K562 (cell line): ENCODE results near the gene MIP. TPM values are rescaled to one million over a fixed set of nuclear protein-coding genes. Genes with fewer than 3 reads are reported as not detected.

Experiments used
- ATAC-seq: fragments of 200-7000 bp; cut with Tn5 transposase; 3 replicates; pipeline ENCODE4 v1.9.1; 2020; ENCODE audit warnings: moderate library complexity
- BruUV-seq: library from RNA; stranded (reverse); fragments of 400-500 nt; replicated peaks from 2 replicates; lab custom pipeline; 2021; lab: Mats Ljungman, UMichigan
- CTCF ChIA-PET: fragments of 300-600 bp; formaldehyde crosslinking; extraction: SDS; loops from one replicate; lab custom pipeline; 2021; ENCODE audit warnings: low intra/inter-chr PET ratio; lab: Yijun Ruan, JAX
- POLR2A ChIA-PET: fragments of 300-600, 350-650 bp; sonication (Branson Sonifier 250); formaldehyde crosslinking; extraction: SDS; loops from one replicate; lab custom pipeline; 2021; ENCODE audit warnings: antibody characterized with exemption, inconsistent platforms; lab: Yijun Ruan, JAX
- DNase-seq, 4 experiments: peaks; one replicate each; pipeline versions ENCODE4 v3.0.0 to v3.0.0-alpha.2; 2011 to 2018; ENCODE audit warnings: low spot score in 3 of 4, mixed read lengths in 3 of 4; ENCODE audit errors: extremely low read depth in 1 of 4
- FAIRE-seq: peaks from 2 replicates; lab custom pipeline; 2011; peaks lifted over from hg19 to GRCh38; lab: Jason Lieb, UNC
- H2AFZ ChIP-seq: 2 replicates; pipeline ENCODE4 v1.6.0; 2011; ENCODE audit warnings: low read depth, low read length, control low read depth, inconsistent platforms
- H3K27ac ChIP-seq: fragments of 200-600 bp; 3 replicates; pipeline ENCODE4 v1.8.0; 2011; ENCODE audit warnings: low read depth, mild to moderate bottlenecking, control low read depth, inconsistent platforms, low read length, moderate library complexity, mixed read lengths; ENCODE audit errors: extremely low read depth
- H3K27me3 ChIP-seq, 2 experiments: fragments of 300-600 bp in 1 of 2; 2 replicates in 1 of 2; 3 replicates in 1 of 2; pipeline versions ENCODE4 v1.6.0 to v1.8.0; 2011; ENCODE audit warnings: inconsistent platforms in 2 of 2, low read length in 2 of 2, mild to moderate bottlenecking in 1 of 2, mixed read lengths in 1 of 2, moderate library complexity in 1 of 2; ENCODE audit not compliant: control insufficient read depth in 2 of 2, insufficient read depth in 2 of 2
- H3K36me3 ChIP-seq: fragments of 300-600 bp; 3 replicates; pipeline ENCODE4 v1.8.0; 2011; ENCODE audit warnings: mild to moderate bottlenecking, low read length, inconsistent platforms; ENCODE audit not compliant: control insufficient read depth, insufficient read depth
- H3K4me1 ChIP-seq, 2 experiments: fragments of 200-600 bp in 1 of 2; replicated peaks in 1 of 2; 2 replicates in 1 of 2; 3 replicates in 1 of 2; pipeline versions ENCODE4 v1.5.1 to v1.8.0; 2011; ENCODE audit warnings: inconsistent platforms in 2 of 2, low read length in 2 of 2, mild to moderate bottlenecking in 1 of 2, mixed read lengths in 1 of 2, moderate library complexity in 1 of 2; ENCODE audit not compliant: control insufficient read depth in 2 of 2, insufficient read depth in 2 of 2
- H3K4me2 ChIP-seq: 2 replicates; pipeline ENCODE4 v1.6.1; 2011; ENCODE audit warnings: low read length, control low read depth, inconsistent platforms, mixed read lengths; ENCODE audit not compliant: insufficient read depth
- H3K4me3 ChIP-seq: fragments of 200-600 bp; sonication (generic), shearing (Covaris generic); 2 replicates; pipeline ENCODE4 v1.5.1; 2016; ENCODE audit warnings: control low read depth, inconsistent platforms
- H3K79me2 ChIP-seq: fragments of 200-600 bp; 3 replicates; pipeline ENCODE4 v1.8.0; 2011; ENCODE audit warnings: low read length, inconsistent platforms; ENCODE audit not compliant: control insufficient read depth, insufficient read depth
- H3K9ac ChIP-seq, 2 experiments: 2 replicates each; pipeline versions ENCODE4 v1.6.0 to v1.6.1; 2011; ENCODE audit warnings: low read depth in 2 of 2, low read length in 2 of 2, control low read depth in 1 of 2, inconsistent platforms in 1 of 2, mild to moderate bottlenecking in 1 of 2, mixed read lengths in 1 of 2; ENCODE audit not compliant: insufficient read depth in 1 of 2
- H3K9me1 ChIP-seq: one replicate; pipeline ENCODE4 v1.6.0; 2011; ENCODE audit warnings: inconsistent platforms, mild to moderate bottlenecking, low read length, moderate library complexity; ENCODE audit not compliant: control insufficient read depth, insufficient read depth
- H3K9me3 ChIP-seq: replicated peaks from 2 replicates; pipeline ENCODE4 v1.5.1; 2011; ENCODE audit warnings: low read depth, low read length, inconsistent platforms; ENCODE audit not compliant: control insufficient read depth, insufficient read depth
- H4K20me1 ChIP-seq: replicated peaks from 2 replicates; pipeline ENCODE4 v1.6.1; 2011; ENCODE audit warnings: low read length, inconsistent platforms, mixed read lengths; ENCODE audit not compliant: control insufficient read depth, insufficient read depth
- ARNT ChIP-seq, 2 experiments: fragments of 450-650 bp; IDR thresholded peaks; 2 replicates each; pipeline ENCODE4 v1.6.1; 2016; ENCODE audit warnings: mild to moderate bottlenecking in 1 of 2
- BCOR ChIP-seq: fragments of 450-650 bp; IDR thresholded peaks from 2 replicates; pipeline ENCODE4 v1.6.1; 2016
- CREB1 ChIP-seq, 2 experiments: sonication (generic) in 1 of 2; formaldehyde crosslinking in 1 of 2; IDR thresholded peaks; 2 replicates each; pipeline versions ENCODE4 v1.6.1 to v1.8.0; 2012 to 2022; ENCODE audit warnings: inconsistent platforms in 1 of 2, mild to moderate bottlenecking in 1 of 2, missing genetic modification reagents in 1 of 2, moderate library complexity in 1 of 2
- CTBP1 ChIP-seq: fragments of 450-650 bp; IDR thresholded peaks from 2 replicates; pipeline ENCODE4 v1.6.1; 2016; ENCODE audit warnings: borderline replicate concordance
- FOSL1 ChIP-seq: fragments of 200-800 bp; sonication (Bioruptor generic); conservative IDR thresholded peaks from 2 replicates; pipeline ENCODE4 v1.6.1; 2016; ENCODE audit warnings: missing genetic modification characterization, missing compliant biosample characterization
- MAFG ChIP-seq: fragments of 450-650 bp; conservative IDR thresholded peaks from 2 replicates; pipeline ENCODE4 v1.6.1; 2016; ENCODE audit warnings: missing genetic modification characterization, missing compliant biosample characterization
- MTA1 ChIP-seq: fragments of 450-650 bp; IDR thresholded peaks from 2 replicates; pipeline ENCODE4 v1.6.1; 2017; ENCODE audit warnings: borderline replicate concordance
- RFX7 ChIP-seq: fragments of 250-450 bp; sonication (Bioruptor Pico); IDR thresholded peaks from 2 replicates; pipeline ENCODE4 v1.5.1; 2021; ENCODE audit warnings: mild to moderate bottlenecking
- SRF ChIP-seq, 2 experiments: fragments of 250-450, 450-650 bp in 1 of 2; sonication (Bioruptor Pico) in 1 of 2; sonication (generic) in 1 of 2; formaldehyde crosslinking; IDR thresholded peaks; 2 replicates each; pipeline versions ENCODE4 v1.5.0 to v1.5.1; 2020 to 2022; ENCODE audit warnings: mild to moderate bottlenecking in 1 of 2, missing genetic modification reagents in 1 of 2
- ZC3H4 ChIP-seq: sonication (generic); formaldehyde crosslinking; IDR thresholded peaks from 2 replicates; pipeline ENCODE4 v1.9.0; 2021; ENCODE audit warnings: missing genetic modification reagents, borderline replicate concordance
- WGBS: fragments of 100-300 bp; shearing (Covaris generic); methylation state at CpG from one replicate; pipeline ENCODE4 v1.1.6; 2016; ENCODE audit warnings: low coverage, mixed read lengths; ENCODE audit not compliant: insufficient coverage; ENCODE audit errors: missing lambda C conversion rate; 5-methylcytosine and 5-hydroxymethylcytosine counted together
- in situ Hi-C: fragments of 300-500 bp; cut with MboI; formaldehyde crosslinking; loops from 4 replicates; pipeline ENCODE4 v1.15.0; 2018; ENCODE audit warnings: inconsistent platforms, mixed read lengths
- intact Hi-C: fragments of 100-400 bp; cut with micrococcal nuclease; formaldehyde crosslinking; loops from 2 replicates; pipeline ENCODE4 v1.14.2; 2022
- polyA plus RNA-seq, 8 experiments: library from polyadenylated mRNA; depleted of rRNA in 4 of 8; stranded (reverse) in 5 of 8; unstranded in 3 of 8; fragments of >200 nt; fragmentation: Nextera tagmentation in 2 of 8; fragmentation: Illumina TruSeq in 1 of 8; extraction: Ambion mirVana in 2 of 8; extraction: Trizol in 1 of 8; gene quantifications; 2 replicates each; pipeline versions ENCODE4 v1.2.1 to v1.2.3, GENCODE V29; 2011 to 2014; ENCODE audit warnings: inconsistent platforms in 1 of 8, missing spikeins in 1 of 8
- total RNA-seq, 7 experiments: library from RNA; depleted of rRNA in 6 of 7; stranded (reverse); fragments of >200 nt in 6 of 7; fragmentation: Illumina TruSeq in 2 of 7; extraction: Trizol in 2 of 7; gene quantifications; 2 replicates each; pipeline versions ENCODE4 v1.2.1 to v1.2.3, GENCODE V29; 2011 to 2021; ENCODE audit warnings: low replicate concordance in 1 of 7
- TF ChIP-seq, protein P1 (sequence below): sonication (generic); IDR thresholded peaks from 2 replicates; pipeline ENCODE4 v1.6.1; 2016
- TF ChIP-seq, protein P2 (sequence below), 2 experiments: fragments of 450-650 bp in 1 of 2; sonication (generic) in 1 of 2; formaldehyde crosslinking in 1 of 2; IDR thresholded peaks in 1 of 2; conservative IDR thresholded peaks in 1 of 2; 2 replicates each; pipeline versions ENCODE4 v1.6.1 to v1.8.1; 2016 to 2023; ENCODE audit warnings: mild to moderate bottlenecking in 2 of 2, moderate library complexity in 2 of 2, inconsistent platforms in 1 of 2, missing genetic modification reagents in 1 of 2
- TF ChIP-seq, protein P3 (sequence below): fragments of 450-650 bp; formaldehyde crosslinking; IDR thresholded peaks from 2 replicates; pipeline ENCODE4 v1.4.0; 2022; ENCODE audit warnings: missing genetic modification characterization

MIP gene
- total and polyA plus RNA-seq, 9 of the 15 experiments (the other 6 are each of a cell fraction or from before 2014, with no cell fraction given) = 0.09 to 0.36 (median 0.19) TPM; not detected in 5

DNA sequence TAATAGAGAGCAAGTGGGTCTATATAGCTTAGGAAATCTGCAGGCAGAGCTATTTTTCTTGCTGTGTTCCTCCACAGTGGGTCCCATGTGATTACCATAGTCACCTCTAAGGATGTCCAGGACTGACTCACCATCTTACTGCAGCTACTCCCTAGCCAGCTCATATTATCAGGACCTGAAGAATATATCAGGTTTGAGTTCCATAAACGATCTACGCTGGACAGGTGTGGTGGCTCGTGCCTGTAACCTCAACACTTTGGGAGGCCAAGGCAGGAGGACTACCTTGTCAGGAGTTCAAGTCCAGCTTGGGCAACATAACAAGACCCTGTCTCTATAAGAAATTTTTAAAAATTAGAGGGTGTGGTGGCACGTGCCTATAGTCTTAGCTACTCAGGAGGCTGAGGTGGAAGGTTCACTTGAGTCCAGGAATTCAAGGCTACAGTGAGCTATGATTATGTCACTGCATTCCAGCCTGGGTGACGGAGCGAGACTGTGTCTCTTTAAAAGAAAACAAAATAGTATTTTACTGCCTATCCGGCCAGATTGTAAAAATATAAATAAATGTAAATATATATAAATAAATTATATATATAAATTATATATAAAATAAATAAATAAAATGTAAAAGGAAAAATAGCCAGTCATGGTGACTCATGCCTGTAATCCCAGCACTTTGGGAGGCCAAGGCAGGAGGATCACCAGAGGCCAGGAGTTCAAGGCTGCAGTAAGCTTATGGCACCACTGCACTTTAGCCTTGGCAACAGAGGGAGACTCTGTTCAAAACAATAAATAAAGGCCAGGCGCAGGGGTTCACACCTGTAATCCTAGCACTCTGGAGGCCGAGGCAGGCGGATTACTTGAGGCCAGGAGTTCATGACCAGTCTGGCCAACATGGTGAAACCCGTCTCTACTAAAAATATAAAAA, 7.0 kb upstream of the MIP start:
- Histone ChIP-seq H2AFZ (peak overlapping the region; percentile 51), H3K9me1 (no peaks in the 10 kb centered on the region), H3K4me2 (no peak overlapping the region), H3K27ac (peak overlapping the region; percentile 40; the same call in 2 of the 3 replicates), H3K36me3 (no peaks in the 10 kb centered on the region), H3K4me1 (peaks cover 10 to 11% of the 10 kb centered on the region in 2 experiments; a peak in 4 of 5 replicates), H3K27me3 (no peaks in the 10 kb centered on the region), H4K20me1 (no peaks in the 10 kb centered on the region), H3K79me2 (no peaks in the 10 kb centered on the region), H3K9ac (no peak overlapping the region), H3K9me3 (no peaks in the 10 kb centered on the region), H3K4me3 (no peak overlapping the region)
- intact Hi-C loops = no loop called here
- no TSS peak for BruUV-seq
- ChIA-PET CTCF (interaction anchor here (0.6 kb wide), 1 partner anchor 86 kb away, joined by 4 read pairs; no protein-coding TSS in a partner anchor), POLR2A (interaction anchor here (0.6 to 1.7 kb wide), 7 partner anchors 8 to 337 kb away, joined by 3 to 9 read pairs (median 4); partner anchors contain the start of genes PAN2, RNF41 and TIMELESS)
- in situ Hi-C loops = loop anchor here (10.0 kb wide), 1 partner anchor 337 kb away; the partner anchor contains the start of gene ESYT1
- FAIRE-seq = peak; percentile 6
- 68% methylated on average over 11 of the region's 11 CpGs for WGBS
- TF ChIP-seq ARNT (IDR thresholded peaks at IDR 0.05) (no peak), MTA1 (no peak), FOSL1 (tag) (peak; percentile 71), ZC3H4 (CRISPR knock-in tag) (no peak), BCOR (no peak), SRF (CRISPR knock-in tag; IDR thresholded peaks at IDR 0.05) (no peak), RFX7 (CRISPR knock-in tag) (no peak), MAFG (tag) (peak; percentile 37), CTBP1 (no peak), CREB1 (IDR thresholded peaks at IDR 0.05) (no peak), CREB1 (CRISPR knock-in tag; IDR thresholded peaks at IDR 0.05) (no peak)
- TF ChIP-seq, protein P1, sequence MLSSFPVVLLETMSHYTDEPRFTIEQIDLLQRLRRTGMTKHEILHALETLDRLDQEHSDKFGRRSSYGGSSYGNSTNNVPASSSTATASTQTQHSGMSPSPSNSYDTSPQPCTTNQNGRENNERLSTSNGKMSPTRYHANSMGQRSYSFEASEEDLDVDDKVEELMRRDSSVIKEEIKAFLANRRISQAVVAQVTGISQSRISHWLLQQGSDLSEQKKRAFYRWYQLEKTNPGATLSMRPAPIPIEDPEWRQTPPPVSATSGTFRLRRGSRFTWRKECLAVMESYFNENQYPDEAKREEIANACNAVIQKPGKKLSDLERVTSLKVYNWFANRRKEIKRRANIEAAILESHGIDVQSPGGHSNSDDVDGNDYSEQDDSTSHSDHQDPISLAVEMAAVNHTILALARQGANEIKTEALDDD = peak; percentile 15; the same call in 1 of the 2 replicates
- TF ChIP-seq, protein P2, sequence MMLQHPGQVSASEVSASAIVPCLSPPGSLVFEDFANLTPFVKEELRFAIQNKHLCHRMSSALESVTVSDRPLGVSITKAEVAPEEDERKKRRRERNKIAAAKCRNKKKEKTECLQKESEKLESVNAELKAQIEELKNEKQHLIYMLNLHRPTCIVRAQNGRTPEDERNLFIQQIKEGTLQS (IDR thresholded peaks at IDR 0.05) = 0 out of 2 replicates have a peak, but pooled peaks have one; percentile 20
- TF ChIP-seq, protein P2 (CRISPR knock-in tag; conservative IDR thresholded peaks at IDR 0.05) = no peak
- TF ChIP-seq, protein P3, sequence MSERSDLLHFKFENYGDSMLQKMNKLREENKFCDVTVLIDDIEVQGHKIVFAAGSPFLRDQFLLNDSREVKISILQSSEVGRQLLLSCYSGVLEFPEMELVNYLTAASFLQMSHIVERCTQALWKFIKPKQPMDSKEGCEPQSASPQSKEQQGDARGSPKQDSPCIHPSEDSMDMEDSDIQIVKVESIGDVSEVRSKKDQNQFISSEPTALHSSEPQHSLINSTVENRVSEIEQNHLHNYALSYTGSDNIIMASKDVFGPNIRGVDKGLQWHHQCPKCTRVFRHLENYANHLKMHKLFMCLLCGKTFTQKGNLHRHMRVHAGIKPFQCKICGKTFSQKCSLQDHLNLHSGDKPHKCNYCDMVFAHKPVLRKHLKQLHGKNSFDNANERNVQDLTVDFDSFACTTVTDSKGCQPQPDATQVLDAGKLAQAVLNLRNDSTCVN (CRISPR knock-in tag) = no peak
- DNase-seq = no peak
- ATAC-seq = peak; percentile 52
